HepG2 (cell line): Measurements from ENCODE around the gene CTNNA2. TPM values are rescaled to one million over a fixed set of nuclear protein-coding genes. Genes with fewer than 3 reads are reported as not detected.

Experiments
- ATAC-seq: fragments of 200-7000 bp; cut with Tn5 transposase; 3 replicates; pipeline ENCODE4 v1.9.1; 2020; ENCODE audit warnings: mild to moderate bottlenecking, moderate library complexity
- BruUV-seq: library from RNA; stranded (reverse); fragments of 400-500 nt; replicated peaks from 2 replicates; lab custom pipeline; 2021; lab: Mats Ljungman, UMichigan
- CTCF ChIA-PET: fragments of 300-600 bp; formaldehyde crosslinking; extraction: SDS; loops from one replicate; lab custom pipeline; 2021; ENCODE audit warnings: low total read pairs, inconsistent platforms, low intra/inter-chr PET ratio; lab: Yijun Ruan, JAX
- POLR2A ChIA-PET: fragments of 350-600 bp; sonication (Branson Sonifier 250); formaldehyde crosslinking; loops from one replicate; lab custom pipeline; 2020; ENCODE audit warnings: antibody characterized with exemption, inconsistent platforms; lab: Yijun Ruan, JAX
- DNase-seq: peaks from one replicate; pipeline ENCODE4 v3.0.0-alpha.2; 2015; ENCODE audit warnings: low spot score
- FAIRE-seq: peaks from 3 replicates; lab custom pipeline; 2011; peaks lifted over from hg19 to GRCh38; lab: Jason Lieb, UNC
- H2AFZ ChIP-seq: one replicate; pipeline ENCODE4 v1.6.1; 2011; ENCODE audit warnings: low read length, inconsistent platforms
- H3K27ac ChIP-seq: fragments of 300-600 bp; 3 replicates; pipeline ENCODE4 v1.8.0; 2011; ENCODE audit warnings: mixed run types, mild to moderate bottlenecking, mixed read lengths, low read length, inconsistent platforms; ENCODE audit not compliant: insufficient read depth; ENCODE audit errors: extremely low read length
- H3K27me3 ChIP-seq, 2 experiments: fragments of 200-600 bp in 1 of 2; 2 replicates in 1 of 2; 3 replicates in 1 of 2; pipeline versions ENCODE4 v1.6.0 to v1.8.0; 2011; ENCODE audit warnings: low read length in 2 of 2, mild to moderate bottlenecking in 2 of 2, moderate library complexity in 2 of 2, inconsistent platforms in 1 of 2; ENCODE audit not compliant: insufficient read depth in 2 of 2, control insufficient read depth in 1 of 2
- H3K36me3 ChIP-seq, 2 experiments: fragments of 200-600 bp in 1 of 2; replicated peaks in 1 of 2; 2 replicates in 1 of 2; 3 replicates in 1 of 2; pipeline versions ENCODE4 v1.5.1 to v1.8.0; 2011; ENCODE audit warnings: low read length in 2 of 2, inconsistent platforms in 1 of 2; ENCODE audit not compliant: insufficient read depth in 2 of 2, control insufficient read depth in 1 of 2
- H3K4me1 ChIP-seq: 2 replicates; pipeline ENCODE4 v1.5.1; 2012; ENCODE audit warnings: low read length, inconsistent platforms; ENCODE audit not compliant: insufficient read depth
- H3K4me2 ChIP-seq: 2 replicates; pipeline ENCODE4 v1.6.0; 2011; ENCODE audit warnings: low read depth, low read length, inconsistent platforms
- H3K4me3 ChIP-seq, 3 experiments: fragments of 200-600 bp in 1 of 3; sonication (generic), shearing (Covaris generic) in 1 of 3; replicated peaks in 1 of 3; 2 replicates each; pipeline ENCODE4 v1.5.1; 2011 to 2016; ENCODE audit warnings: low read length in 3 of 3, inconsistent platforms in 2 of 3, low read depth in 2 of 3, mild to moderate bottlenecking in 2 of 3, control low read depth in 1 of 3, mixed read lengths in 1 of 3; ENCODE audit not compliant: insufficient read depth in 1 of 3
- H3K79me2 ChIP-seq: one replicate; pipeline ENCODE4 v1.6.1; 2011; ENCODE audit warnings: low read length, inconsistent platforms; ENCODE audit not compliant: insufficient read depth
- H3K9ac ChIP-seq: 2 replicates; pipeline ENCODE4 v1.6.0; 2011; ENCODE audit warnings: mild to moderate bottlenecking, low read depth, low read length, inconsistent platforms; ENCODE audit not compliant: insufficient read depth
- H3K9me3 ChIP-seq: 2 replicates; pipeline ENCODE4 v1.5.1; 2012; ENCODE audit warnings: mild to moderate bottlenecking, low read length
- H4K20me1 ChIP-seq: 2 replicates; pipeline ENCODE4 v1.6.0; 2011; ENCODE audit warnings: inconsistent platforms, mild to moderate bottlenecking, low read length, moderate library complexity; ENCODE audit not compliant: insufficient read depth
- ATF6 ChIP-seq: sonication (generic); formaldehyde crosslinking; conservative IDR thresholded peaks from 2 replicates; pipeline ENCODE4 v1.4.0; 2020; ENCODE audit warnings: missing genetic modification reagents
- DNMT3B ChIP-seq: conservative IDR thresholded peaks from 2 replicates; pipeline ENCODE4 v1.6.1; 2016; ENCODE audit warnings: missing biosample characterization, control low read depth
- HNF4A ChIP-seq: sonication (generic); formaldehyde crosslinking; IDR thresholded peaks from 2 replicates; pipeline ENCODE4 v1.4.0; 2020; ENCODE audit warnings: missing genetic modification reagents
- MBNL3 ChIP-seq: fragments of 250-450 bp; sonication (Bioruptor Pico); conservative IDR thresholded peaks from 2 replicates; pipeline ENCODE4 v1.8.0; 2022; ENCODE audit warnings: mild to moderate bottlenecking, inconsistent platforms
- MLX ChIP-seq: IDR thresholded peaks from 2 replicates; pipeline ENCODE4 v1.6.1; 2016
- RCOR2 ChIP-seq: IDR thresholded peaks from 2 replicates; pipeline ENCODE4 v1.6.1; 2016; ENCODE audit warnings: missing biosample characterization, missing genetic modification reagents
- SKIL ChIP-seq: sonication (generic); formaldehyde crosslinking; IDR thresholded peaks from 2 replicates; pipeline ENCODE4 v1.8.0; 2022; ENCODE audit warnings: missing genetic modification reagents, mild to moderate bottlenecking, moderate library complexity, borderline replicate concordance
- XRCC5 ChIP-seq: fragments of 200-400 bp; formaldehyde crosslinking; optimal IDR thresholded peaks from 2 replicates; pipeline ENCODE3; 2017; ENCODE audit warnings: mild to moderate bottlenecking, low read length
- ZBTB1 ChIP-seq: sonication (generic); formaldehyde crosslinking; IDR thresholded peaks from 2 replicates; pipeline ENCODE4 v1.4.0; 2020; ENCODE audit warnings: missing genetic modification reagents, borderline replicate concordance
- ZNF18 ChIP-seq: sonication (generic); formaldehyde crosslinking; IDR thresholded peaks from 2 replicates; pipeline ENCODE4 v1.8.0; 2022; ENCODE audit warnings: mild to moderate bottlenecking, missing genetic modification reagents; ENCODE audit not compliant: insufficient replicate concordance
- ZNF234 ChIP-seq: sonication (generic); formaldehyde crosslinking; conservative IDR thresholded peaks from 2 replicates; pipeline ENCODE4 v1.5.1; 2020; ENCODE audit warnings: mild to moderate bottlenecking, missing genetic modification reagents
- ZNF451 ChIP-seq: sonication (generic); formaldehyde crosslinking; IDR thresholded peaks from 2 replicates; pipeline ENCODE4 v1.5.0; 2020; ENCODE audit warnings: mild to moderate bottlenecking, missing genetic modification reagents
- ZSCAN29 ChIP-seq: sonication (generic); formaldehyde crosslinking; conservative IDR thresholded peaks from 2 replicates; pipeline ENCODE4 v1.4.0; 2020; ENCODE audit warnings: mild to moderate bottlenecking, missing genetic modification reagents
- WGBS: methylation state at CpG from one replicate; pipeline ENCODE4 v1.1.6; 2017; ENCODE audit warnings: low lambda C conversion rate; 5-methylcytosine and 5-hydroxymethylcytosine counted together
- in situ Hi-C: cut with HindIII; loops from 2 replicates; pipeline ENCODE4 v1.10.0; 2017; ENCODE audit warnings: low pct_unique_long_range_greater_than_20kb; ENCODE audit not compliant: extremely low pct_ligation_motif_present
- intact Hi-C: fragments of 100-400 bp; cut with micrococcal nuclease; formaldehyde crosslinking; loops from one replicate; pipeline ENCODE4 v1.10.0; 2022; ENCODE audit not compliant: unreplicated experiment
- polyA plus RNA-seq, 8 experiments: library from polyadenylated mRNA; depleted of rRNA in 3 of 8; stranded (reverse) in 7 of 8; unstranded in 1 of 8; fragments of >200 nt; fragmentation: Illumina TruSeq in 4 of 8; extraction: Trizol in 4 of 8; gene quantifications; 2 replicates each; pipeline versions ENCODE4 v1.2.1 to v1.2.3, GENCODE V29; 2011 to 2016; ENCODE audit warnings: low read depth in 4 of 8, missing spikeins in 1 of 8, mixed read lengths in 1 of 8; ENCODE audit not compliant: insufficient read depth in 1 of 8
- total RNA-seq, 5 experiments: library from RNA; depleted of rRNA; stranded (reverse); fragments of >200 nt; fragmentation: Illumina TruSeq; extraction: Trizol; gene quantifications; 2 replicates each; pipeline ENCODE4 v1.2.3, GENCODE V29; 2016; ENCODE audit warnings: low read depth in 1 of 5

CTNNA2 gene
- total and polyA plus RNA-seq, 2 of the 13 experiments (the other 11 are each of a cell fraction or from before 2014, with no cell fraction given), result not detected

- no peak for FAIRE-seq
- no TSS peak for BruUV-seq
These were observed 734.5 kb downstream of the CTNNA2 start for GRCh38 chr2:80247339-80247738.

More at GRCh38 chr2:80247339-80247738, 734.5 kb downstream of the CTNNA2 start:
- POLR2A ChIA-PET, result no interaction called here
- no peak for DNase-seq
- 50% methylated on average over 3 of the region's 3 CpGs for WGBS
- Histone ChIP-seq H4K20me1 (no peaks in the 10 kb centered on the region), H3K27me3 (no peaks in the 10 kb centered on the region), H3K4me2 (no peak overlapping the region), H3K27ac (no peak overlapping the region), H3K9me3 (no peaks in the 10 kb centered on the region), H2AFZ (no peak overlapping the region), H3K9ac (no peak overlapping the region), H3K36me3 (no peaks in the 10 kb centered on the region), H3K4me3 (no peak overlapping the region), H3K4me1 (no peaks in the 10 kb centered on the region), H3K79me2 (no peaks in the 10 kb centered on the region)
- intact Hi-C loops, result no loop called here
- no peak for ATAC-seq
- TF ChIP-seq DNMT3B (CRISPR knock-in tag) (no peak), ATF6 (CRISPR knock-in tag) (no peak), ZNF234 (no peak), ZNF18 (CRISPR knock-in tag) (no peak), RCOR2 (CRISPR knock-in tag) (no peak), MBNL3 (CRISPR knock-in tag) (no peak), ZBTB1 (CRISPR knock-in tag) (no peak), XRCC5 (no peak), HNF4A (CRISPR knock-in tag) (no peak), ZNF451 (CRISPR knock-in tag) (no peak), MLX (CRISPR knock-in tag) (no peak), SKIL (CRISPR knock-in tag) (no peak), ZSCAN29 (no peak)
- in situ Hi-C loops, result no loop called here
- CTCF ChIA-PET, result no interaction called here
